Activated T-cell treated with anti-CD3 and anti-CD28 coated beads, Interleukin-2, amount 50 U/mL, for 24 hours (primary cell): Measurements from ENCODE around the gene NKX6-1.

Experiments used
- DNase-seq: peaks from one replicate; pipeline ENCODE4 v3.0.0-alpha.2; 2020
- H3K27ac Mint-ChIP-seq: 2 replicates; pipeline ENCODE4 v1.8.0; 2020; ENCODE audit warnings: mild to moderate bottlenecking, mixed read lengths
- H3K27me3 Mint-ChIP-seq: 2 replicates; pipeline ENCODE4 v1.8.0; 2020; ENCODE audit warnings: mixed read lengths
- H3K36me3 Mint-ChIP-seq: 2 replicates; pipeline ENCODE4 v1.8.0; 2020; ENCODE audit warnings: low read depth, mixed read lengths
- H3K4me1 Mint-ChIP-seq: 2 replicates; pipeline ENCODE4 v1.8.0; 2020; ENCODE audit warnings: low read depth, mixed read lengths
- H3K4me3 Mint-ChIP-seq: 2 replicates; pipeline ENCODE4 v1.8.0; 2020; ENCODE audit warnings: mild to moderate bottlenecking, moderate library complexity, mixed read lengths
- H3K9me3 Mint-ChIP-seq: 2 replicates; pipeline ENCODE4 v1.8.0; 2020; ENCODE audit warnings: mixed read lengths

NKX6-1 gene

DNA sequence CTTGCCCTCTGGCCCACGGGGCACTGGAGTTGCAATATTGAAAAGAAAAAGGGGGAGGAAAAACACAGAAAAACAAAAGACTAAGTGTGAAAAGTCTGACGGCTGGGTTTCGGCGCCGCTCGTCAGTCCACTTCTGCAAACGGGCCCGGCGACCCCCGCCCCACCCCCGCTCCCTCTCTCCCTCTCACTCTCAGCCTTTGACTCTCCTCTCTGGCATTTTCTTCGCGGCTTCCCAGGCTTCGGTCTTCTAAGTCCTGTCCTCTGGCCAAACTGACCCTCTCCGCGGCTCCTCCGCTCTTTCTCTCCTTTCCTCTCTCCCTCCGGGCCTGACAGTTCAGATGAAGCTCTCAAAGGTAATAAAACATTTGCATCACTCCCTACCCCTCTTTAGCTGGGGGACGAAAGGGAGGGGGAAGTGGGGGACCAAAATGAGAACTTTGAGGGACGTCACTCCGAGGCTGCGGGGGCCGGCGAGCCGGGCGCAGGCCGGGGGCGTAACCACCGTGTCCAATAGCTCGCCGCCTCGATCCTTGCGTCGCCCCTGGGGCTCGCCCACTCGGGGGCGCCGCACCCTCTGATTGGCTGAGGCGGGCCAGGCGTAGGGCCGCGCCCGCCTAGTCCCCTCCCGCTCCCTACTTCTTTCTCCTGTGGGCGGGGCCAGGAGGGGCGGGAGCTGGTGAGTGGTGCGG is at the start of gene NKX6-1:
TSS of gene NKX6-1 (minus strand) at position 358 of the 689 bp plus-strand sequence. CDS start 1,064 bp downstream, outside the sequence.
- H3K36me3 Mint-ChIP-seq = no peaks in the 10 kb centered on the region
- H3K9me3 Mint-ChIP-seq = peaks cover 6% of the 10 kb centered on the region
- H3K27me3 Mint-ChIP-seq = peaks cover 95% of the 10 kb centered on the region
- peaks cover 26% of the 10 kb centered on the region for H3K4me1 Mint-ChIP-seq
- peak; percentile 39 for DNase-seq
- peak within 1 kb of the TSS; percentile 72 for H3K4me3 Mint-ChIP-seq
- peak within 1 kb of the TSS; percentile 76 for H3K27ac Mint-ChIP-seq

DNA sequence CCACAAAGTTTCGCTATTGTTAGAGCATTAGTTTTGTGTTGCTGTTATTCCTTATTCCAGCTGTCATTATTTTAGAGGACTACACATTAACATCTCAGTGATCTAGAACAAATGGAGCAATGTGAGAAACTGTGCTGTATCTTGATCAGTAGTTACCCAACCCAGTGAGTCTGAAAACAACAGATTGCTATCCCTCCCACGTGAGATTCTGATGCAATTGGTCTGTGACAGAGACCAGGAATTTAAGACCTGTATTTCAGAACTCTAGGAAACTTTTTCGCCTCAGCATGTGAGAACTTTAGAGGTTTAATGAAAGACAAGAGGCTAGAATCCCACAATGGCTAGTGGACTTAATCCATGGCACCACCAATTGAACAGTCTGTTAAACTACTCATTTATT is 48.1 kb upstream of the NKX6-1 start:
- Mint-ChIP-seq H3K27me3 (peaks cover 34% of the 10 kb centered on the region), H3K4me1 (no peaks in the 10 kb centered on the region), H3K9me3 (no peaks in the 10 kb centered on the region), H3K36me3 (no peaks in the 10 kb centered on the region), H3K4me3 (no peak overlapping the region), H3K27ac (no peak overlapping the region)
- no peak for DNase-seq

GRCh38 chr4:84545093-84545492 is 46.0 kb upstream of the NKX6-1 start:
- Mint-ChIP-seq H3K27me3 (peaks cover 29% of the 10 kb centered on the region), H3K9me3 (no peaks in the 10 kb centered on the region), H3K27ac (no peak overlapping the region), H3K4me3 (no peak overlapping the region), H3K36me3 (no peaks in the 10 kb centered on the region), H3K4me1 (no peaks in the 10 kb centered on the region)
- DNase-seq = no peak

GRCh38 chr4:84535901-84536300 is 36.8 kb upstream of the NKX6-1 start:
- H3K27ac Mint-ChIP-seq = no peak overlapping the region

GRCh38 chr4:84531689-84532088 is 32.6 kb upstream of the NKX6-1 start:
- no peak overlapping the region for H3K27ac Mint-ChIP-seq
- H3K27me3 Mint-ChIP-seq = peaks cover 31% of the 10 kb centered on the region
- no peaks in the 10 kb centered on the region for H3K36me3 Mint-ChIP-seq
- H3K9me3 Mint-ChIP-seq = no peaks in the 10 kb centered on the region
- no peak for DNase-seq
- no peak overlapping the region for H3K4me3 Mint-ChIP-seq
- H3K4me1 Mint-ChIP-seq = no peaks in the 10 kb centered on the region

More at GRCh38 chr4:84535901-84536300, 36.8 kb upstream of the NKX6-1 start:
- H3K36me3 Mint-ChIP-seq = no peaks in the 10 kb centered on the region
- no peak overlapping the region for H3K4me3 Mint-ChIP-seq
- no peaks in the 10 kb centered on the region for H3K4me1 Mint-ChIP-seq
- peaks cover 27% of the 10 kb centered on the region for H3K27me3 Mint-ChIP-seq
- DNase-seq = no peak
- no peaks in the 10 kb centered on the region for H3K9me3 Mint-ChIP-seq

DNA sequence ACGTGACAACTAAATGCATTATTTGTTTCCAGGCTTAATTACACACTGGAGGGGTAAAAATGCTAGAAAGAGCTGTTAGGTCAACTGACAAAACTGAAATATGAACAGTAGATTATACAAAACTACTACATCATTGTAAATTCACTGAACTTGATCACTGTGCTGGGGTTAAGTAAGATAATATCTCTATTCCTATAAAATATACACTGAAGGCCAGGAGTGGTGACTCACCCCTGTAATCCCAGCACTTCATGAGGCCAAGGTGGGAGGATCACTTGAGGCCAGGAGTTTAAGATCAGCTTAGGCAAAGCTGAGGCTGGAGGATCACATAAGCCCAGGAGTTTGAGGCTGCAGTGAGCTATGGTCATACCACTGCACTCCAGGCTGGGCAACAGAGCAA is 31.8 kb upstream of the NKX6-1 start:
- Mint-ChIP-seq H3K9me3 (no peaks in the 10 kb centered on the region), H3K27me3 (peaks cover 36% of the 10 kb centered on the region), H3K27ac (no peak overlapping the region), H3K4me1 (no peaks in the 10 kb centered on the region), H3K4me3 (no peak overlapping the region), H3K36me3 (no peaks in the 10 kb centered on the region)
- DNase-seq = no peak

GRCh38 chr4:84530454-84530853 is 31.4 kb upstream of the NKX6-1 start:
- no peaks in the 10 kb centered on the region for H3K4me1 Mint-ChIP-seq
- H3K9me3 Mint-ChIP-seq = no peaks in the 10 kb centered on the region
- no peaks in the 10 kb centered on the region for H3K36me3 Mint-ChIP-seq
- DNase-seq = no peak
- no peak overlapping the region for H3K4me3 Mint-ChIP-seq
- H3K27me3 Mint-ChIP-seq = peaks cover 36% of the 10 kb centered on the region
- no peak overlapping the region for H3K27ac Mint-ChIP-seq

DNA sequence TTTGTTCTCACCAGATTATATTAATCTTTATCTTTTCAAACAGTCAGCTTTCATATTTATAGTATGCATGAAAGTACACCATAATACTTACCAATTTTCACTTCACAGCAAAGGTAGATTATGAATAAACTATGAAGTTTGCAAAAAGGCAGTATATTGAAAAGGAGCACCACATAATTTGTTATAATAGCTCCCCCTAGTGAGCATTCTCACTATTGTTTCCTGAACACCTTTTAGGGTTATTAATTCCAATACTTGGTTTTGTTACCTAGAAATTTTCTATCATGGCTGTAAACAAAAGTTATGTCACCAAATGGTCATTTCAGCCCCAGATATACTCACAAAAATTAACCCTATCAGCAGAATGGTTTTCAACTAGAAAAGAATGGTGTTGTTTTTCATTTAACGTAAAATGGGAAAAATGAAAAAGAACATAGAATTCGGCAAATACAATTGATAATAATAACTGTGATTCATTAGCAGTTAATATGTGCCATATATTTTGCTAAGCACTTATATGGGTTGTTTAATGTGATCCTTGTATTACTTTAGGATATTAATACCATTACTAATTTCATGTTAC is 30.2 kb upstream of the NKX6-1 start:
- H3K36me3 Mint-ChIP-seq = no peaks in the 10 kb centered on the region
- H3K27ac Mint-ChIP-seq = no peak overlapping the region
- peaks cover 39% of the 10 kb centered on the region for H3K27me3 Mint-ChIP-seq
- no peak overlapping the region for H3K4me3 Mint-ChIP-seq
- H3K9me3 Mint-ChIP-seq = no peaks in the 10 kb centered on the region
- H3K4me1 Mint-ChIP-seq = no peaks in the 10 kb centered on the region
- no peak for DNase-seq

DNA sequence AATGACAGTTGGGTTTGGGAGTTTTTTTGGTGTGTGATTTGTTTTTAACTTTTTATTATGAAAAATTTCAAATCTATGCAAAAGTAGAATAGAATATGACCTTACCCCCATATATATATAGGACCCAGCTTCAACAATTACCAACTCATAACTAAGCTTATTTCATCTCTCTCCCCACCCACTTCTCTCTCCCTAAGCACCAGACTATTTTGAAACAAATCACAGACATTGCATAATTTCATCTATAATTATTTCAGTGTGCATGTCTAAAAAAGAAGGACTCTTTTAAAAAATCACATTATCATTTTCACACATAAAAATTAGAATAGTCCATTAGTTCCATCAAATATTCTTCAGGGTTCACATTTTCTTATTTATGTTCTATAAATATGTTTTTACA is 28.3 kb upstream of the NKX6-1 start:
- Mint-ChIP-seq H3K27me3 (peaks cover 41% of the 10 kb centered on the region), H3K4me3 (no peak overlapping the region), H3K9me3 (no peaks in the 10 kb centered on the region), H3K4me1 (no peaks in the 10 kb centered on the region), H3K36me3 (no peaks in the 10 kb centered on the region), H3K27ac (no peak overlapping the region)
- no peak for DNase-seq

GRCh38 chr4:84515075-84515474 is 16.0 kb upstream of the NKX6-1 start:
- H3K27me3 Mint-ChIP-seq = peaks cover 49% of the 10 kb centered on the region
- H3K4me1 Mint-ChIP-seq = no peaks in the 10 kb centered on the region
- no peaks in the 10 kb centered on the region for H3K9me3 Mint-ChIP-seq
- no peak overlapping the region for H3K27ac Mint-ChIP-seq
- no peaks in the 10 kb centered on the region for H3K36me3 Mint-ChIP-seq
- DNase-seq = no peak
- H3K4me3 Mint-ChIP-seq = no peak overlapping the region

- no peak overlapping the region for H3K4me3 Mint-ChIP-seq
- H3K27ac Mint-ChIP-seq = no peak overlapping the region
- H3K4me1 Mint-ChIP-seq = no peaks in the 10 kb centered on the region
- H3K27me3 Mint-ChIP-seq = peaks cover 52% of the 10 kb centered on the region
- H3K9me3 Mint-ChIP-seq = no peaks in the 10 kb centered on the region
- DNase-seq = no peak
- no peaks in the 10 kb centered on the region for H3K36me3 Mint-ChIP-seq
Measured at GRCh38 chr4:84512277-84512676, 13.2 kb upstream of the NKX6-1 start.

DNA sequence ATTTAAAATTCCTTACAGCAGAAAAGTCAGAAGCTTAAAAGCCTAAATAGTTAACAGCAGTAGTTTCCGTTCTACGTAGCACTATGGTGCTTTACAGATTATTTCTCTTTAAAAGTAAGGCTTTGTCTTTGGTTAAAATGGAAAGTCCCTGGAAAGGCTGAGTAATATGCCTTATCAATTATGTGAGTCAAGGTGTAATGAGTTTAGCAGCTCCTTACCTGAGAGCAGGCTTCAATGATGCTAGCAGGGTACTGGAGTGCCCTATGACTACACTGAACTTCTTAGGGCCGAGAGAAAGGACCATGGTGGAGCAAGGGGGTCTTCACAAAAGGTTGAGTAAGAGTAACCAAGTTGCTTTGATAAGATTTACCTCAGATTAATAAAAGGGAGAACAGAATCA is 12.6 kb upstream of the NKX6-1 start:
- Mint-ChIP-seq H3K4me1 (no peaks in the 10 kb centered on the region), H3K36me3 (no peaks in the 10 kb centered on the region), H3K27me3 (peaks cover 46% of the 10 kb centered on the region), H3K4me3 (no peak overlapping the region), H3K9me3 (no peaks in the 10 kb centered on the region), H3K27ac (no peak overlapping the region)
- no peak for DNase-seq

GRCh38 chr4:84507941-84508340 is 8.8 kb upstream of the NKX6-1 start:
- Mint-ChIP-seq H3K4me3 (no peak overlapping the region), H3K27ac (no peak overlapping the region), H3K9me3 (no peaks in the 10 kb centered on the region), H3K36me3 (no peaks in the 10 kb centered on the region), H3K4me1 (peaks cover 2% of the 10 kb centered on the region), H3K27me3 (peaks cover 61% of the 10 kb centered on the region)
- DNase-seq = no peak

DNA sequence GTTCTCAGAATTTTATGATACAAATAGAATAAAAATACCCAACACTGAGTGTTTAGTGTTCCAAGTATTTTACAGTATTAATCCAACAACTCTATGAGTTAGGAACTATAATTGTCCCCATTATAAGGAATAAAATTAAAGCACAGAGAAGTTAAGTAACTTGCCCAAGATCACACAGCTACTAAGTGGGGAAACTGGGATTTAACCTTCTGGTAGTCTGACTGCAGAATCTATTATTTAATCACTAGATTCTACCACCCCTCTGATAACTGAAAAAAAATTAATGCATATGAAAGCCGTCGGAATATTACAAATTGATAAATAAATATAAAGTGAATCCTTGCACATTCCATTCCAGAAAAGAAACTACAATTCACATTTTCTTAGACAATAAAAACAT is 5.7 kb upstream of the NKX6-1 start:
- H3K4me1 Mint-ChIP-seq = peaks cover 4% of the 10 kb centered on the region
- H3K36me3 Mint-ChIP-seq = no peaks in the 10 kb centered on the region
- H3K4me3 Mint-ChIP-seq = no peak overlapping the region
- H3K9me3 Mint-ChIP-seq = peaks cover 2% of the 10 kb centered on the region
- H3K27me3 Mint-ChIP-seq = peaks cover 77% of the 10 kb centered on the region
- no peak overlapping the region for H3K27ac Mint-ChIP-seq
- DNase-seq = no peak

- Mint-ChIP-seq H3K4me1 (peaks cover 12% of the 10 kb centered on the region), H3K27ac (peak overlapping the region; percentile 74)
Measured at GRCh38 chr4:84503495-84504437, 4.7 kb upstream of the NKX6-1 start.

More at GRCh38 chr4:84503495-84504437, 4.7 kb upstream of the NKX6-1 start:
- H3K27me3 Mint-ChIP-seq = peaks cover 82% of the 10 kb centered on the region
- no peak for DNase-seq
- no peak overlapping the region for H3K4me3 Mint-ChIP-seq
- H3K36me3 Mint-ChIP-seq = no peaks in the 10 kb centered on the region
- H3K9me3 Mint-ChIP-seq = peaks cover 2% of the 10 kb centered on the region
